Kidney epithelial cell (primary cell): ENCODE measurements around the gene STARD3NL. TPM values are rescaled to one million over a fixed set of nuclear protein-coding genes. Genes with fewer than 3 reads are reported as not detected.

Experiments used
- DNase-seq: peaks from one replicate; pipeline ENCODE4 v3.0.0-alpha.2; 2010; ENCODE audit warnings: low read depth
- H3K27me3 ChIP-seq: 2 replicates; pipeline ENCODE4 v1.6.0; 2011; ENCODE audit warnings: low read length; ENCODE audit not compliant: control insufficient read depth, insufficient read depth
- H3K36me3 ChIP-seq: 2 replicates; pipeline ENCODE4 v1.5.1; 2011; ENCODE audit warnings: low read length; ENCODE audit not compliant: control insufficient read depth, insufficient read depth
- H3K4me3 ChIP-seq: 2 replicates; pipeline ENCODE4 v1.5.1; 2011; ENCODE audit warnings: low read depth, mild to moderate bottlenecking, control low read depth, low read length
- total RNA-seq: library from RNA; depleted of rRNA; stranded (reverse); fragments of >200 nt; gene quantifications from 2 replicates; pipeline ENCODE4 v1.2.3, GENCODE V29; 2015
- TF ChIP-seq, protein P1 (sequence below): IDR thresholded peaks from 2 replicates; pipeline ENCODE4 v1.5.1; 2011; ENCODE audit warnings: mild to moderate bottlenecking, moderate library complexity, low read length, control low read depth, inconsistent platforms; ENCODE audit not compliant: insufficient read depth, poor library complexity, severe bottlenecking

STARD3NL gene
- total RNA-seq, 1 donor from 2014 or later, result 66.8 TPM

GRCh38 chr7:38147005-38147404 lies 31.0 kb upstream of the STARD3NL start:
- DNase-seq, result no peak
- Histone ChIP-seq H3K27me3 (no peaks in the 10 kb centered on the region), H3K4me3 (no peak overlapping the region), H3K36me3 (no peaks in the 10 kb centered on the region)
- TF ChIP-seq, protein P1, sequence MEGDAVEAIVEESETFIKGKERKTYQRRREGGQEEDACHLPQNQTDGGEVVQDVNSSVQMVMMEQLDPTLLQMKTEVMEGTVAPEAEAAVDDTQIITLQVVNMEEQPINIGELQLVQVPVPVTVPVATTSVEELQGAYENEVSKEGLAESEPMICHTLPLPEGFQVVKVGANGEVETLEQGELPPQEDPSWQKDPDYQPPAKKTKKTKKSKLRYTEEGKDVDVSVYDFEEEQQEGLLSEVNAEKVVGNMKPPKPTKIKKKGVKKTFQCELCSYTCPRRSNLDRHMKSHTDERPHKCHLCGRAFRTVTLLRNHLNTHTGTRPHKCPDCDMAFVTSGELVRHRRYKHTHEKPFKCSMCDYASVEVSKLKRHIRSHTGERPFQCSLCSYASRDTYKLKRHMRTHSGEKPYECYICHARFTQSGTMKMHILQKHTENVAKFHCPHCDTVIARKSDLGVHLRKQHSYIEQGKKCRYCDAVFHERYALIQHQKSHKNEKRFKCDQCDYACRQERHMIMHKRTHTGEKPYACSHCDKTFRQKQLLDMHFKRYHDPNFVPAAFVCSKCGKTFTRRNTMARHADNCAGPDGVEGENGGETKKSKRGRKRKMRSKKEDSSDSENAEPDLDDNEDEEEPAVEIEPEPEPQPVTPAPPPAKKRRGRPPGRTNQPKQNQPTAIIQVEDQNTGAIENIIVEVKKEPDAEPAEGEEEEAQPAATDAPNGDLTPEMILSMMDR, result no peak

DNA sequence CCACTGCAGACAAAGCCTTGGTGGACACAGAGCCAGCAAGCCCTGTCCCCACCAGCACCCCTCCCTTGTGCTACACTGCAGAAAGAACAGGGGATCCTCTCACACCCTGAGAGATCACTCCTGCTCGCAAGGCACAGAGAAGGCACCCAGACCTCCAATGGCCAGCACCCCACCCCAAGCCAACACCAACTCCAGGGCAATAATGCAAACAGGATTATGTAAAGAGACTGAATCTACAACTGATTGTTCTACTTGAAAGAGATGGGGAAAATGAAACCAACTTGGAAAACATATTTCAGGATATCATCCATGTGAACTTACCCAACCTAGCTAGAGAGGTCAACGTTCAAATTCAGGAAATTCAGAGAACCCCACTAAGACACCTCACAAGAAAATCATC lies 26.5 kb upstream of the STARD3NL start:
- Histone ChIP-seq H3K27me3 (no peaks in the 10 kb centered on the region), H3K36me3 (no peaks in the 10 kb centered on the region)

GRCh38 chr7:38153515-38153914 lies 24.5 kb upstream of the STARD3NL start:
- DNase-seq, result no peak
- TF ChIP-seq, protein P1, result no peak
- no peak overlapping the region for H3K4me3 ChIP-seq

More for the DNA sequence above, 26.5 kb upstream of the STARD3NL start:
- no peak for DNase-seq
- no peak overlapping the region for H3K4me3 ChIP-seq
- TF ChIP-seq, protein P1, result no peak

DNA sequence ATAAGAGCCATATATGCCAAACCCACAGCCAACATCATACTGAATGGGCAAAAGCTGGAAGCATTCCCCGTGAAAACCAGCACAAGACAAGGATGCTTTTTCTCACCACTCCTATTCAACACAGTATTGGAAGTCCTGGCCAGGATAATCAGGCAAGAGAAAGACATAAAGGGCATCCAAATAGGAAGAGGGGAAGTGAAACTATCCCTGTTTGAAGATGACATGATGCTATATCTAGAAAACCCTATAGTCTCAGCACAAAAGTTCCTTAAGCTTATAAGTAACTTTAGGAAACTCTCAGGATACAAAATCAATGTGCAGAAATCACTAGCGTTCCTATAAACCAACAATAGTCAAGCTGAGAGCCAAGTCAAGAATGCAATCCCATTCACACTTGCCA lies 23.8 kb upstream of the STARD3NL start:
- Histone ChIP-seq H3K27me3 (no peaks in the 10 kb centered on the region), H3K36me3 (no peaks in the 10 kb centered on the region), H3K4me3 (no peak overlapping the region)
- no peak for DNase-seq
- TF ChIP-seq, protein P1, result no peak

More at GRCh38 chr7:38153515-38153914, 24.5 kb upstream of the STARD3NL start:
- Histone ChIP-seq H3K36me3 (no peaks in the 10 kb centered on the region), H3K27me3 (no peaks in the 10 kb centered on the region)

GRCh38 chr7:38160003-38160571 lies 18.0 kb upstream of the STARD3NL start:
- no peak overlapping the region for H3K4me3 ChIP-seq
- H3K27me3 ChIP-seq, result no peaks in the 10 kb centered on the region
- no peaks in the 10 kb centered on the region for H3K36me3 ChIP-seq
- no peak for DNase-seq
- TF ChIP-seq, protein P1, result no peak

GRCh38 chr7:38162036-38162435 lies 16.0 kb upstream of the STARD3NL start:
- H3K27me3 ChIP-seq, result no peaks in the 10 kb centered on the region
- H3K4me3 ChIP-seq, result no peak overlapping the region
- H3K36me3 ChIP-seq, result no peaks in the 10 kb centered on the region
- TF ChIP-seq, protein P1, result no peak
- DNase-seq, result no peak
